GM19240 (cell line): ENCODE results near the gene TLE6.
"Not testable (repeated sequence)": the region's sequence is repeated elsewhere in the genome, so short reads cannot be mapped to it uniquely, and the experiment has no call there.

Experiments used
- DNase-seq: peaks from one replicate; pipeline ENCODE4 v3.0.0; 2011; ENCODE audit warnings: low spot score; ENCODE audit not compliant: insufficient read length

Gene TLE6

GRCh38 chr19:2977001-2977745 is at the start of gene TLE6:
TLE6 (plus strand) TSS chr19:2977564; CDS start chr19:2978234, 670 bp downstream.
- peak; percentile 99 for DNase-seq

- no peak for DNase-seq
Measured at GRCh38 chr19:2933490-2933910, 43.9 kb upstream of the TLE6 start.

- DNase-seq: not testable (repeated sequence)
Measured at GRCh38 chr19:2935863-2936262, 41.5 kb upstream of the TLE6 start.

GRCh38 chr19:2942928-2943640 is 34.3 kb upstream of the TLE6 start:
- DNase-seq: no peak

GRCh38 chr19:2944403-2944774 is 33.0 kb upstream of the TLE6 start:
- no peak for DNase-seq

- peak; percentile 96 for DNase-seq
Measured at GRCh38 chr19:2944775-2945574, 32.4 kb upstream of the TLE6 start, which contains the start of gene ZNF77. ZNF77 (minus strand) TSS chr19:2944971; CDS start chr19:2944840, 131 bp downstream.

- no peak for DNase-seq
Measured at GRCh38 chr19:2945575-2946184, 31.7 kb upstream of the TLE6 start.

- no peak for DNase-seq
Measured at GRCh38 chr19:2949939-2950285, 27.5 kb upstream of the TLE6 start.

- peak; percentile 96 for DNase-seq
Measured at GRCh38 chr19:2950286-2951124, 26.9 kb upstream of the TLE6 start.

GRCh38 chr19:2952953-2953481 is 24.3 kb upstream of the TLE6 start:
- no peak for DNase-seq

- no peak for DNase-seq
Measured at GRCh38 chr19:2957160-2957559, 20.2 kb upstream of the TLE6 start.

GRCh38 chr19:2960120-2960519 is 17.2 kb upstream of the TLE6 start:
- no peak for DNase-seq

- peak; percentile 39 for DNase-seq
Measured at GRCh38 chr19:2962018-2962670, 15.2 kb upstream of the TLE6 start.

- no peak for DNase-seq
Measured at GRCh38 chr19:2963122-2963521, 14.2 kb upstream of the TLE6 start.

GRCh38 chr19:2963631-2964030 is 13.7 kb upstream of the TLE6 start:
- DNase-seq: not testable (repeated sequence)

GRCh38 chr19:2964874-2965273 is 12.5 kb upstream of the TLE6 start:
- DNase-seq: no peak

GRCh38 chr19:2967972-2968371 is 9.4 kb upstream of the TLE6 start:
- no peak for DNase-seq

GRCh38 chr19:2969104-2969504 is 8.3 kb upstream of the TLE6 start:
- DNase-seq: no peak

- DNase-seq: no peak
Measured at GRCh38 chr19:2970201-2970835, 7.0 kb upstream of the TLE6 start.
